Lung microvascular endothelial cell (primary cell): Measurements from ENCODE around the gene NRIP2. TPM values are rescaled to one million over a fixed set of nuclear protein-coding genes. Genes with fewer than 3 reads are reported as not detected.

Source experiments
- DNase-seq, 2 donors: peaks; one replicate each; pipeline versions ENCODE4 v3.0.0 to v3.0.0-alpha.2; 2010; ENCODE audit warnings: low read depth in 2 of 2
- total RNA-seq: library from RNA; depleted of rRNA; stranded (reverse); fragments of >200 nt; gene quantifications from 2 replicates; pipeline ENCODE4 v1.2.1, GENCODE V29; 2014

The NRIP2 gene
- total RNA-seq, 1 donor from 2014 or later: not detected

GRCh38 chr12:2776129-2776806 lies 58.6 kb downstream of the NRIP2 start:
- DNase-seq: no peak

- no peak for DNase-seq
Observed at GRCh38 chr12:2775431-2775830, 59.4 kb downstream of the NRIP2 start.

Other genes starting within 250 kb of the NRIP2 start
- gene FKBP4, start 40.1 kb downstream of the NRIP2 start, total RNA-seq: 24.8 and 44.0 TPM in 2 replicates
- gene ITFG2, start 22.4 kb downstream of the NRIP2 start, total RNA-seq: 7.6 and 12.1 TPM in 2 replicates
- not detected in 2 replicates for gene TEX52, start 22.0 kb upstream of the NRIP2 start, total RNA-seq
- 1.6 and 3.7 TPM in 2 replicates for gene FOXM1, start 42.1 kb upstream of the NRIP2 start, total RNA-seq
- gene RHNO1, start 42.2 kb upstream of the NRIP2 start, total RNA-seq: 17.1 and 17.9 TPM in 2 replicates
- gene TULP3, start 55.9 kb upstream of the NRIP2 start, total RNA-seq: 15.9 and 18.3 TPM in 2 replicates
- gene TEAD4, start 124.4 kb upstream of the NRIP2 start, total RNA-seq: 18.3 and 19.2 TPM in 2 replicates
- gene TSPAN9, start 242.3 kb upstream of the NRIP2 start, total RNA-seq: 74.1 and 83.7 TPM in 2 replicates